DOHH2 (cell line): ENCODE data around the gene TCF12.

Experiments used
- EZH2phosphoT487 ChIP-seq: fragments of 200-600 bp; sonication (generic); IDR thresholded peaks from 2 replicates; pipeline ENCODE4 v1.6.1; 2017; ENCODE audit warnings: borderline replicate concordance, mild to moderate bottlenecking, antibody characterized with exemption, low read length, moderate library complexity, mixed read lengths
- TF ChIP-seq, protein P1 (sequence below): fragments of 200-600 bp; sonication (generic); IDR thresholded peaks from one replicate; pipeline ENCODE4 v1.5.1; 2014; ENCODE audit warnings: antibody characterized with exemption, mild to moderate bottlenecking, low read depth, low read length; ENCODE audit not compliant: poor library complexity, severe bottlenecking

DNA sequence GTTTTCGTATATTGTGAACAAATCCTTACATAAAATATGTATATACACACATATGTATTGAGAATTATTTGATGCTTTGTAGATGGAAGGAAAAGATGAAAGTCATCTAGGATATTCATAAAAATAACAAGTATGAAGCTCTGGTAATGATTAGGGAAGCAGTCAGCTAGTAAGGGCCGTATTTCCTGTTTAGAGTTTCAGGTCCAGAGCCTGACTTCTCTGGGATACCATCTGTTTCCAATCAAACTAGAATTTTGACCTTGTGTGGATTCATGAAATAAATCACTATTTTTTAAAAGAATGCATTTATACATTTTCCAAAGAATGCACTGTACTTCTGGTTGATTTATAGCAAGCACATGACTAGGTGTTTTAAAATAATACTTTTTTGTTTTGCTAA, 301.8 kb downstream of the TCF12 start:
- TF ChIP-seq, protein P1, sequence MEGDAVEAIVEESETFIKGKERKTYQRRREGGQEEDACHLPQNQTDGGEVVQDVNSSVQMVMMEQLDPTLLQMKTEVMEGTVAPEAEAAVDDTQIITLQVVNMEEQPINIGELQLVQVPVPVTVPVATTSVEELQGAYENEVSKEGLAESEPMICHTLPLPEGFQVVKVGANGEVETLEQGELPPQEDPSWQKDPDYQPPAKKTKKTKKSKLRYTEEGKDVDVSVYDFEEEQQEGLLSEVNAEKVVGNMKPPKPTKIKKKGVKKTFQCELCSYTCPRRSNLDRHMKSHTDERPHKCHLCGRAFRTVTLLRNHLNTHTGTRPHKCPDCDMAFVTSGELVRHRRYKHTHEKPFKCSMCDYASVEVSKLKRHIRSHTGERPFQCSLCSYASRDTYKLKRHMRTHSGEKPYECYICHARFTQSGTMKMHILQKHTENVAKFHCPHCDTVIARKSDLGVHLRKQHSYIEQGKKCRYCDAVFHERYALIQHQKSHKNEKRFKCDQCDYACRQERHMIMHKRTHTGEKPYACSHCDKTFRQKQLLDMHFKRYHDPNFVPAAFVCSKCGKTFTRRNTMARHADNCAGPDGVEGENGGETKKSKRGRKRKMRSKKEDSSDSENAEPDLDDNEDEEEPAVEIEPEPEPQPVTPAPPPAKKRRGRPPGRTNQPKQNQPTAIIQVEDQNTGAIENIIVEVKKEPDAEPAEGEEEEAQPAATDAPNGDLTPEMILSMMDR = no peak
- no peak for TF ChIP-seq EZH2phosphoT487
